GM18868 (cell line): ENCODE data around the gene HESX1.

Experiments
- ATAC-seq: cut with Tn5 transposase; IDR thresholded peaks from one replicate; pipeline ENCODE4 v1.9.1; 2021; ENCODE audit warnings: mild to moderate bottlenecking, moderate library complexity; ENCODE audit not compliant: unreplicated experiment

Gene HESX1

DNA sequence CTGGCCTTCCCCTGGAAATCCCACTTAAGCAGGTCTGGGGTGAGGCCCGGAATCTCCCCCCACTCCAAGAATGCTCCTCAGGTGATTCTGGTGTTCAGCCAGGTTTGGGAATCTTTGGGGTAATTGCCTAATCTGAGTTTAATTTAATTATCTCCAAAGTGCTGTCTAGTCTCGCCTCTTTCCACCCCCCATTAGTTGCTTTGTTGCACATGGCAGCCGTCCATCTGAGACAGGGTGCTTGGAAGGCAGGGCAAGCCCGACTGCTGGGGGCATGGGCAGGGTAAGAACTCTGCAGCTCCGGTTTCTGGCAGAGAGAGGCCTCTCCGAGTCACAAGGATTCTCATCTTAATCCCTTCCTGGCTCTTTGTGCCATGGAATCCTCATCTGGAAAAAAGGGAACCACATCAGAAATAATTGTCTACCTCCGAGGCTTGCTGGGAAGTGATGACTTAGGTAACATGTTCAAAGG is 49.6 kb downstream of the HESX1 start:
- no peak for ATAC-seq
